Peyer's patch (tissue), 4 donors: ENCODE data around the gene TCAF1. TPM values are rescaled to one million over a fixed set of nuclear protein-coding genes. Genes with fewer than 3 reads are reported as not detected.
A peak's percentile ranks its signal among the peaks of the same experiment; 100 is the strongest.

ENCODE experiments used
- DNase-seq, 3 donors: peaks; one replicate each; pipeline ENCODE4 v3.0.0-alpha.2; 2017 to 2019
- H3K27ac ChIP-seq, 4 donors: fragments of 200-600 bp; sonication (generic); one replicate each; pipeline ENCODE4 v1.5.1; 2016 to 2019
- H3K27me3 ChIP-seq, 2 donors: fragments of 200-600 bp; sonication (generic); one replicate each; pipeline ENCODE4 v1.5.1; 2019
- H3K36me3 ChIP-seq, 3 donors: fragments of 200-600 bp; sonication (generic); one replicate each; pipeline ENCODE4 v1.5.1; 2016 to 2019
- H3K4me1 ChIP-seq, 4 donors: fragments of 200-600 bp; sonication (generic); one replicate each; pipeline ENCODE4 v1.5.1; 2016 to 2019
- H3K4me3 ChIP-seq, 4 donors: fragments of 200-600 bp; sonication (generic); 1 replicate in 3 of 4; 2 replicates in 1 of 4; pipeline ENCODE4 v1.5.1; 2016 to 2019; ENCODE audit warnings: mild to moderate bottlenecking in 1 of 4
- H3K9me3 ChIP-seq, 4 donors: fragments of 200-600 bp; sonication (generic); one replicate each; pipeline ENCODE4 v1.5.1; 2016 to 2019; ENCODE audit warnings: mild to moderate bottlenecking in 1 of 4
- CTCF ChIP-seq, 6 experiments: fragments of 450-650 bp in 4 of 6; fragments of 200-600 bp in 2 of 6; sonication (generic) in 1 of 6; IDR thresholded peaks; one replicate each; pipeline ENCODE4 v1.5.1; 2017 to 2019; ENCODE audit warnings: antibody characterized with exemption in 6 of 6, mild to moderate bottlenecking in 3 of 6, moderate library complexity in 1 of 6
- POLR2A ChIP-seq, 2 donors: fragments of 450-650 bp; IDR thresholded peaks; one replicate each; pipeline ENCODE4 v1.5.1; 2017; ENCODE audit warnings: antibody characterized with exemption in 2 of 2, mild to moderate bottlenecking in 2 of 2, moderate library complexity in 2 of 2
- total RNA-seq, 4 donors: library from RNA; depleted of rRNA; stranded (reverse); fragments of >200 nt; gene quantifications; one replicate each; pipeline ENCODE4 v1.1.0, GENCODE V29; 2016

Gene TCAF1
- total RNA-seq, 4 donors from 2014 or later = 21.8 to 33.8 (median 24.4) TPM

- Histone ChIP-seq H3K27ac (no peak overlapping the region), H3K4me1 (peaks cover 0 to 6% (median 0%) of the 10 kb centered on the region in 4 donors)
- TF ChIP-seq POLR2A (IDR thresholded peaks at IDR 0.05) (no peak), CTCF (IDR thresholded peaks at IDR 0.05) (no peak)
These were observed 16.0 kb downstream of the TCAF1 start for GRCh38 chr7:143885951-143886350.

GRCh38 chr7:143884969-143885559, 16.9 kb downstream of the TCAF1 start:
- no peaks in the 10 kb centered on the region for H3K9me3 ChIP-seq
- H3K27ac ChIP-seq = no peak overlapping the region
- peaks cover 0 to 6% (median 0%) of the 10 kb centered on the region in 4 donors for H3K4me1 ChIP-seq
- no peaks in the 10 kb centered on the region for H3K36me3 ChIP-seq
- H3K4me3 ChIP-seq = peak overlapping the region; percentile 21 to 50 (median 31)
- no peak for DNase-seq
- TF ChIP-seq CTCF (IDR thresholded peaks at IDR 0.05) = no peak
- TF ChIP-seq POLR2A (IDR thresholded peaks at IDR 0.05) = no peak
- no peaks in the 10 kb centered on the region for H3K27me3 ChIP-seq

More at GRCh38 chr7:143885951-143886350, 16.0 kb downstream of the TCAF1 start:
- Histone ChIP-seq H3K27me3 (no peaks in the 10 kb centered on the region), H3K4me3 (no peak overlapping the region), H3K9me3 (no peaks in the 10 kb centered on the region), H3K36me3 (no peaks in the 10 kb centered on the region)
- DNase-seq = no peak

- no peak for DNase-seq
- Histone ChIP-seq H3K27ac (no peak overlapping the region), H3K36me3 (no peaks in the 10 kb centered on the region), H3K4me3 (peak overlapping the region in 1 of 4 donors; percentile 50), H3K4me1 (peaks cover 0 to 6% (median 0%) of the 10 kb centered on the region in 4 donors), H3K9me3 (no peaks in the 10 kb centered on the region), H3K27me3 (no peaks in the 10 kb centered on the region)
- TF ChIP-seq CTCF (IDR thresholded peaks at IDR 0.05) = no peak
These were observed 17.6 kb downstream of the TCAF1 start for GRCh38 chr7:143884241-143884968.

GRCh38 chr7:143882604-143883078, 19.3 kb downstream of the TCAF1 start:
- Histone ChIP-seq H3K36me3 (no peaks in the 10 kb centered on the region), H3K4me1 (peaks cover 0 to 6% (median 0%) of the 10 kb centered on the region in 4 donors), H3K27me3 (no peaks in the 10 kb centered on the region), H3K4me3 (peak overlapping the region; percentile 25 to 60 (median 45)), H3K27ac (peak overlapping the region; percentile 40 to 82 (median 60)), H3K9me3 (no peaks in the 10 kb centered on the region)
- peak in 2 of 3 donors; percentile 61 for DNase-seq
- TF ChIP-seq POLR2A (IDR thresholded peaks at IDR 0.05) (no peak), CTCF (IDR thresholded peaks at IDR 0.05) (no peak)

- no peak for DNase-seq
- TF ChIP-seq POLR2A (IDR thresholded peaks at IDR 0.05) = no peak
- no peak for TF ChIP-seq CTCF (IDR thresholded peaks at IDR 0.05)
These were observed 19.9 kb downstream of the TCAF1 start for GRCh38 chr7:143882020-143882603.

More at GRCh38 chr7:143882020-143882603, 19.9 kb downstream of the TCAF1 start:
- peaks cover 0 to 6% (median 0%) of the 10 kb centered on the region in 4 donors for H3K4me1 ChIP-seq
- no peaks in the 10 kb centered on the region for H3K27me3 ChIP-seq
- peak overlapping the region; percentile 40 to 82 (median 60) for H3K27ac ChIP-seq
- H3K9me3 ChIP-seq = no peaks in the 10 kb centered on the region
- H3K4me3 ChIP-seq = peak overlapping the region; percentile 25 to 60 (median 45)
- no peaks in the 10 kb centered on the region for H3K36me3 ChIP-seq
